Osteocyte (in vitro differentiated cells): Measurements from ENCODE around the gene EFL1. TPM values are rescaled to one million over a fixed set of nuclear protein-coding genes. Genes with fewer than 3 reads are reported as not detected.

Experiments
- DNase-seq: peaks from one replicate; pipeline ENCODE4 v3.0.0; 2021; ENCODE audit warnings: mixed read lengths; ENCODE audit not compliant: unreplicated experiment; ENCODE audit errors: extremely low spot score
- H3K27ac Mint-ChIP-seq: one replicate; pipeline ENCODE4 v1.8.0; 2021; ENCODE audit warnings: mild to moderate bottlenecking, mixed read lengths; ENCODE audit not compliant: unreplicated experiment
- H3K27me3 Mint-ChIP-seq: one replicate; pipeline ENCODE4 v1.8.0; 2021; ENCODE audit warnings: mixed read lengths; ENCODE audit not compliant: unreplicated experiment
- H3K36me3 Mint-ChIP-seq: one replicate; pipeline ENCODE4 v1.8.0; 2021; ENCODE audit warnings: mixed read lengths; ENCODE audit not compliant: unreplicated experiment
- H3K4me1 Mint-ChIP-seq: one replicate; pipeline ENCODE4 v1.8.0; 2021; ENCODE audit warnings: mixed read lengths; ENCODE audit not compliant: unreplicated experiment
- H3K4me3 Mint-ChIP-seq: one replicate; pipeline ENCODE4 v1.8.0; 2021; ENCODE audit warnings: mild to moderate bottlenecking, moderate library complexity, mixed read lengths; ENCODE audit not compliant: unreplicated experiment
- H3K9me3 Mint-ChIP-seq: one replicate; pipeline ENCODE4 v1.8.0; 2021; ENCODE audit warnings: mixed read lengths; ENCODE audit not compliant: unreplicated experiment
- total RNA-seq: library from RNA; stranded (reverse); gene quantifications from 2 replicates; pipeline ENCODE4 v1.2.1, GENCODE V29; 2021
- TF ChIP-seq, protein P1 (sequence below): fragments of 200-600 bp; sonication (generic); IDR thresholded peaks from 2 replicates; pipeline ENCODE4 v1.5.0; 2021; ENCODE audit warnings: antibody characterized with exemption, mild to moderate bottlenecking, moderate library complexity

Gene EFL1
- total RNA-seq, 1 donor from 2014 or later, result 17.9 TPM

DNA sequence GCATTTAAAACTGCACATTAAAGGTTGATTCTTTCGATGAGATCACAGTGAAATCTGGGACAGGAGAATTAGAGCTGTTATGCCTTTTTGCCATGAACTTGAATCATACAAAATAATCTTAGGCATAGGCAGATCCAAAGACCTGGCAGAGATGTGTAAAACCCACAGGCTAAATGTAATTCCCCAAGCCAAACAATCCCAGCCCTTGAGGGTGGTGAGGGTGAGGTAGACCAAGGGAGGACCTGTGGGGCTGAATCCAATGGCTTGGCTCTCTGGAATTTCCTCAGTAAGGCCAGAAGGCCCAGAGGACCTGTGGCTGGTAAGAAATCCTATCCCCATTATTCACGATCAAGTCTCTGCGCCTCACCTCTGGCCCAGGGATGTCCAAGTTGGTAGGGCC, 136.2 kb downstream of the EFL1 start:
- H3K4me1 Mint-ChIP-seq, result peaks cover 56% of the 10 kb centered on the region
- H3K4me3 Mint-ChIP-seq, result no peak overlapping the region
- DNase-seq, result no peak
- H3K36me3 Mint-ChIP-seq, result no peaks in the 10 kb centered on the region
- TF ChIP-seq, protein P1, sequence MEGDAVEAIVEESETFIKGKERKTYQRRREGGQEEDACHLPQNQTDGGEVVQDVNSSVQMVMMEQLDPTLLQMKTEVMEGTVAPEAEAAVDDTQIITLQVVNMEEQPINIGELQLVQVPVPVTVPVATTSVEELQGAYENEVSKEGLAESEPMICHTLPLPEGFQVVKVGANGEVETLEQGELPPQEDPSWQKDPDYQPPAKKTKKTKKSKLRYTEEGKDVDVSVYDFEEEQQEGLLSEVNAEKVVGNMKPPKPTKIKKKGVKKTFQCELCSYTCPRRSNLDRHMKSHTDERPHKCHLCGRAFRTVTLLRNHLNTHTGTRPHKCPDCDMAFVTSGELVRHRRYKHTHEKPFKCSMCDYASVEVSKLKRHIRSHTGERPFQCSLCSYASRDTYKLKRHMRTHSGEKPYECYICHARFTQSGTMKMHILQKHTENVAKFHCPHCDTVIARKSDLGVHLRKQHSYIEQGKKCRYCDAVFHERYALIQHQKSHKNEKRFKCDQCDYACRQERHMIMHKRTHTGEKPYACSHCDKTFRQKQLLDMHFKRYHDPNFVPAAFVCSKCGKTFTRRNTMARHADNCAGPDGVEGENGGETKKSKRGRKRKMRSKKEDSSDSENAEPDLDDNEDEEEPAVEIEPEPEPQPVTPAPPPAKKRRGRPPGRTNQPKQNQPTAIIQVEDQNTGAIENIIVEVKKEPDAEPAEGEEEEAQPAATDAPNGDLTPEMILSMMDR, result no peak
- no peak overlapping the region for H3K27ac Mint-ChIP-seq
- no peaks in the 10 kb centered on the region for H3K27me3 Mint-ChIP-seq
- H3K9me3 Mint-ChIP-seq, result no peaks in the 10 kb centered on the region

DNA sequence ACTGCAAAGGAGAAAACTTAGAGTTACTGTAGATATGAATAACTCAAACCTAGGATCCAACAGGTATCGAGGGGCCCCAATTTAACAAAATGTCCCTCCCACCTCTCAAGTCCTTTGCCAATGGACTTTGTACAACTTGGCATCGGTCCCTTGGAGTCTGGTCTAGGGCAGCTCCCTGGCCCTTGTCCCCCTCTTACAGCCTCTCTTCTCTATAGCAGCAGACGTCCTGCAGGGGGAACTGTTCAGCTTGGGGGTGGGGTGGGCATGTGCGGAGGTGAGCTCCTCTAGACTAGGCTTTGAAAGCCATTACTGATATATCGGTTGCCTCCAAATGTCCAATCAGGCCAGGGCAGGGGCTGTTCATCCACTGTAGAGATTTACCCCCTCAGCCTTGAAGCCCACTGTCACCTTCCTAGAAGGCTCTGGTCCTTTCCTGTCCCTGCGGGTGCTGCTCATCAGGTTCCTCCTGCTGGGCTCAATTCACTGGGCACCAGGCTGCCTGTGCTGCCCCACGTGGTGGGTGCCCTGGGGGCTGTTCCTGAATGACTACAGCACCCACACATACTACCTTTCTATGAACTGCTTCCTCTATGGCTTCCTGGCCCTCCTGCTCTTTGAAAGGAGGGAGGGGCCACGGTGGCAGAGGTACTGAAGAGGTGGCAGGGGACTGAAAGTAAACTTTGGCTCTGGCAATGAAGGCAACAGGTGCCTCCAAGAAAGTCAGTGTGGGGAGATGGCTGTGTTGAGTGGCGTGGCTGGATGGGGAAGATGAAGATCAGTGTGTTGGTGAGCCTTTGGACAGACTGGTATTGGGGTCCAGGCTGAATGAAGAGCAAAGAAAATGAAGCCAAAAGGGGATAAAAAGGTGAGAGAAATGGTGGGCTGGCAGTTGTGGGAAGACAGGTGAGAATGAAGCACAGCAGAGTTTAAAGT, 137.9 kb downstream of the EFL1 start:
- Mint-ChIP-seq H3K27me3 (no peaks in the 10 kb centered on the region), H3K4me3 (no peak overlapping the region), H3K27ac (peak overlapping the region; percentile 96), H3K4me1 (peaks cover 49% of the 10 kb centered on the region), H3K36me3 (no peaks in the 10 kb centered on the region), H3K9me3 (no peaks in the 10 kb centered on the region)
- DNase-seq, result no peak
- TF ChIP-seq, protein P1, result no peak

DNA sequence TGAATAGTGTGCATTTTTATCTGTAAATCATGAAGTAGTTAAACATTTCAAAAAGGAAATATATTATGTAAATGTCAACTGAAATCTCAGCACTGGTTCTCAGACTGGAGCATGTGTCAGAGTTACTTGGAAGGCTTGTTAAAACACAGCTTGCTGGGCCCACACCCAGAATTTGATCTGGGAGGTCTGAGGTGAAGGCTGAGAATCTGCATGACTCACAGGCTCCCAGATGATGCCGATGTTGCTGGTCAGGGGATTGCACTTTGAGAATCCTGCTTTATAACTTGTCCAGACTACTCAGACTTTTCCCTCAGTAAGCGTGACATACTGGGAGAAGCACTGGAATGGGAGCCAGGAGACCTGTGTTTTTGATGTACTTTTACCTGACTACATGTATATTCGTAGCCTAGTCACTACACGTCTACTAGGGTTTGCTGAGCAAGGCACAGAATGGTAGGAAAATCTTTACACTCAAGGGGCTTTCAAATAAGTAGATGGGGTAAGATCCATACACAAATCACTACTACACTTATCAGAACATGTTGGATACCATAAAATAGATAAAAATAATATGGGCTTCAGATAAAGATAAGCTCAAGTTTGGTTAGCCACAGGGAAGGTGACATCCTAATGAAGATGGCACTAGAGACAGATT, 139.7 kb downstream of the EFL1 start:
- H3K36me3 Mint-ChIP-seq, result no peaks in the 10 kb centered on the region
- H3K27me3 Mint-ChIP-seq, result no peaks in the 10 kb centered on the region
- H3K9me3 Mint-ChIP-seq, result no peaks in the 10 kb centered on the region
- TF ChIP-seq, protein P1, result no peak
- DNase-seq, result peak; percentile 88
- H3K4me3 Mint-ChIP-seq, result peak overlapping the region; percentile 44
- H3K27ac Mint-ChIP-seq, result peak overlapping the region; percentile 96
- H3K4me1 Mint-ChIP-seq, result peaks cover 35% of the 10 kb centered on the region

DNA sequence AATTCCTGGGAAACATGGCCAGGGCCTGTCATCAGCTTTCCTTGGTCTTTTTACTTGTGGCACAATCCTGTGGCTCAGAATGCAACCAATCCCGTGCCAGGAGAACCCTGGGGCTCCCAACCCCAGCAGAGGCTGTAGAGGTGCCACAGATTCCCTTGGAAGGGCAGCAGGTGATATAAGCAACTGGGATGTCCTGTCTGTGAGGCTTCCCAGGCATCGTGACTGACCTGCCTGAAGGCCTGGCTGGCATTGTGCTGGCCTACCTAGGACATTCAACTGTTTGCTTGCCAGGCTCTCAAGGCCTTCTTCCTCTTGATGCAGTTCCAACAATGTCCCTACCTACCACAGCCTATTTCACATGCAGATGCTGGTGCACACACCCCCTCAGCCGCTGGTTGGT, 144.5 kb downstream of the EFL1 start:
- no peaks in the 10 kb centered on the region for H3K27me3 Mint-ChIP-seq
- H3K36me3 Mint-ChIP-seq, result peaks cover 3% of the 10 kb centered on the region
- no peak overlapping the region for H3K27ac Mint-ChIP-seq
- no peak overlapping the region for H3K4me3 Mint-ChIP-seq
- TF ChIP-seq, protein P1, result no peak
- peaks cover 25% of the 10 kb centered on the region for H3K4me1 Mint-ChIP-seq
- DNase-seq, result peak; percentile 53
- H3K9me3 Mint-ChIP-seq, result no peaks in the 10 kb centered on the region

DNA sequence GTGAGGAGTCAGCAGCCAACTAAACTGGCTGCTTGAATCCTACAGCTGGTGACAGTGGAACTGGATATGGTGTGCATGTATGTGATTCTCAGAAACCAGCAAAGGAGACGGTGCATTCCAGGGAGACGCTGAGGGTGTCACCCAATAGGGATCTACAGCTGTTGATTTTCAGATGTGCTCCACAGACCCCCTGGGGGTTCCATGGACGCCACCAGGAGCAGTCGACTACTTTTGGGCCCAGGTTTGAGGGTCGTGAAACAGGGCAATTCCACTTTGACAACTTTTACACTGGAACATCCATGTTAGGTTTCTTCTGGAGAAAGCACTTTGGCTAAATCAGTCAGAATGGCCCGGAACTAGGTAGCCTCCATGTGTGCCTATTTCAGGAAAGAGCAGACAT, 145.2 kb downstream of the EFL1 start:
- Mint-ChIP-seq H3K4me3 (no peak overlapping the region), H3K4me1 (peaks cover 24% of the 10 kb centered on the region), H3K27me3 (no peaks in the 10 kb centered on the region), H3K9me3 (no peaks in the 10 kb centered on the region), H3K36me3 (peaks cover 3% of the 10 kb centered on the region), H3K27ac (no peak overlapping the region)
- peak; percentile 75 for DNase-seq
- TF ChIP-seq, protein P1, result no peak
